Prostate gland (tissue), 2 donors: Measurements from ENCODE around the gene KANK4.

Experiments used
- CTCF ChIP-seq, 4 experiments: fragments of 200-600 bp in 2 of 4; fragments of 450-650 bp in 2 of 4; sonication (generic) in 2 of 4; IDR thresholded peaks; 1 replicate in 3 of 4; 2 replicates in 1 of 4; pipeline ENCODE4 v1.5.1; 2016 to 2019; ENCODE audit warnings: antibody characterized with exemption in 4 of 4, mild to moderate bottlenecking in 2 of 4, moderate library complexity in 2 of 4
- POLR2A ChIP-seq: fragments of 450-650 bp; IDR thresholded peaks from one replicate; pipeline ENCODE4 v1.6.1; 2016; ENCODE audit warnings: antibody characterized with exemption, mild to moderate bottlenecking
- POLR2AphosphoS5 ChIP-seq: sonication (generic); formaldehyde crosslinking; IDR thresholded peaks from one replicate; pipeline ENCODE4 v1.6.1; 2017; ENCODE audit warnings: antibody characterized with exemption

GRCh38 chr1:62318320-62318755 is 896 bp downstream of the KANK4 start:
- TF ChIP-seq CTCF (IDR thresholded peaks at IDR 0.05) (no peak), POLR2A (no peak), POLR2AphosphoS5 (no peak)
